HG03378 (cell line): Measurements from ENCODE around the gene ERG28.
"Not testable (repeated sequence)": the region's sequence is repeated elsewhere in the genome, so short reads cannot be mapped to it uniquely, and the experiment has no call there.

Experiments
- ATAC-seq: cut with Tn5 transposase; IDR thresholded peaks from one replicate; pipeline ENCODE4 v1.9.1; 2021; ENCODE audit warnings: mild to moderate bottlenecking, moderate library complexity; ENCODE audit not compliant: unreplicated experiment

Gene ERG28

GRCh38 chr14:75660630-75661498 lies at the start of gene ERG28, which contains the start of gene TTLL5:
Gene ERG28 (minus strand): TSS chr14:75660876. CDS start chr14:75657502, 3,374 bp downstream.
Gene TTLL5 (plus strand): TSS chr14:75661246. CDS start chr14:75663150, 1,904 bp downstream.
- ATAC-seq: peak; percentile 91

GRCh38 chr14:75709207-75709812 lies 48.6 kb upstream of the ERG28 start:
- no peak for ATAC-seq

GRCh38 chr14:75705014-75705413 lies 44.3 kb upstream of the ERG28 start:
- no peak for ATAC-seq

GRCh38 chr14:75703467-75703866 lies 42.8 kb upstream of the ERG28 start:
- no peak for ATAC-seq

- ATAC-seq: no peak
Observed at GRCh38 chr14:75702616-75703261, 42.1 kb upstream of the ERG28 start.

GRCh38 chr14:75702122-75702521 lies 41.4 kb upstream of the ERG28 start:
- no peak for ATAC-seq

GRCh38 chr14:75700295-75700694 lies 39.6 kb upstream of the ERG28 start:
- no peak for ATAC-seq

- ATAC-seq: no peak
Observed at GRCh38 chr14:75699331-75699730, 38.7 kb upstream of the ERG28 start.

GRCh38 chr14:75697918-75698317 lies 37.2 kb upstream of the ERG28 start:
- no peak for ATAC-seq

- ATAC-seq: no peak
Observed at GRCh38 chr14:75697386-75697785, 36.7 kb upstream of the ERG28 start.

- ATAC-seq: not testable (repeated sequence)
Observed at GRCh38 chr14:75695025-75695424, 34.3 kb upstream of the ERG28 start.

- no peak for ATAC-seq
Observed at GRCh38 chr14:75690010-75690409, 29.3 kb upstream of the ERG28 start.

GRCh38 chr14:75689012-75689411 lies 28.3 kb upstream of the ERG28 start:
- no peak for ATAC-seq

GRCh38 chr14:75685910-75686309 lies 25.2 kb upstream of the ERG28 start:
- no peak for ATAC-seq

- no peak for ATAC-seq
Observed at GRCh38 chr14:75675265-75675960, 14.7 kb upstream of the ERG28 start.

GRCh38 chr14:75673345-75674035 lies 12.8 kb upstream of the ERG28 start:
- ATAC-seq: no peak

- no peak for ATAC-seq
Observed at GRCh38 chr14:75672605-75673192, 12.0 kb upstream of the ERG28 start.

- no peak for ATAC-seq
Observed at GRCh38 chr14:75667099-75667765, 6.6 kb upstream of the ERG28 start.

- no peak for ATAC-seq
Observed at GRCh38 chr14:75662966-75663365, 2.3 kb upstream of the ERG28 start.

- no peak for ATAC-seq
Observed at GRCh38 chr14:75661499-75661814, 781 bp upstream of the ERG28 start.
